Measurements from ENCODE around the gene HLA-G.

GRCh38 chr6:29834564-29835436 lies 7.2 kb downstream of the HLA-G start:
- TF ChIP-seq, protein P1, sequence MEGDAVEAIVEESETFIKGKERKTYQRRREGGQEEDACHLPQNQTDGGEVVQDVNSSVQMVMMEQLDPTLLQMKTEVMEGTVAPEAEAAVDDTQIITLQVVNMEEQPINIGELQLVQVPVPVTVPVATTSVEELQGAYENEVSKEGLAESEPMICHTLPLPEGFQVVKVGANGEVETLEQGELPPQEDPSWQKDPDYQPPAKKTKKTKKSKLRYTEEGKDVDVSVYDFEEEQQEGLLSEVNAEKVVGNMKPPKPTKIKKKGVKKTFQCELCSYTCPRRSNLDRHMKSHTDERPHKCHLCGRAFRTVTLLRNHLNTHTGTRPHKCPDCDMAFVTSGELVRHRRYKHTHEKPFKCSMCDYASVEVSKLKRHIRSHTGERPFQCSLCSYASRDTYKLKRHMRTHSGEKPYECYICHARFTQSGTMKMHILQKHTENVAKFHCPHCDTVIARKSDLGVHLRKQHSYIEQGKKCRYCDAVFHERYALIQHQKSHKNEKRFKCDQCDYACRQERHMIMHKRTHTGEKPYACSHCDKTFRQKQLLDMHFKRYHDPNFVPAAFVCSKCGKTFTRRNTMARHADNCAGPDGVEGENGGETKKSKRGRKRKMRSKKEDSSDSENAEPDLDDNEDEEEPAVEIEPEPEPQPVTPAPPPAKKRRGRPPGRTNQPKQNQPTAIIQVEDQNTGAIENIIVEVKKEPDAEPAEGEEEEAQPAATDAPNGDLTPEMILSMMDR (IDR thresholded peaks at IDR 0.05), result peak; percentile 33 to 65 (median 61)
- no peak for TF ChIP-seq POLR2A (IDR thresholded peaks at IDR 0.05)

All from testis (tissue), 2 donors.